PC-9 (cell line): Measurements from ENCODE around the gene IL10RB.
"Not testable (repeated sequence)": the region's sequence is repeated elsewhere in the genome, so short reads cannot be mapped to it uniquely, and the experiment has no call there.

Source experiments
- CTCF ChIP-seq: fragments of 200-600 bp; sonication (generic); conservative IDR thresholded peaks from 2 replicates; pipeline ENCODE4 v1.6.1; 2017; ENCODE audit warnings: mixed run types, antibody characterized with exemption, mild to moderate bottlenecking, moderate library complexity
- EZH2 ChIP-seq: fragments of 200-600 bp; sonication (generic); IDR thresholded peaks from 2 replicates; pipeline ENCODE4 v1.8.0; 2017; ENCODE audit warnings: antibody characterized with exemption, low read depth

GRCh38 chr21:33242846-33243245 is 23.3 kb upstream of the IL10RB start:
- not testable (repeated sequence) for TF ChIP-seq CTCF, EZH2
